EH (cell line): Measurements from ENCODE around the gene RNPEPL1.

Experiments
- DNase-seq: peaks from one replicate; pipeline ENCODE4 v3.0.0-alpha.2; 2015; ENCODE audit warnings: low read depth

RNPEPL1 gene

DNA sequence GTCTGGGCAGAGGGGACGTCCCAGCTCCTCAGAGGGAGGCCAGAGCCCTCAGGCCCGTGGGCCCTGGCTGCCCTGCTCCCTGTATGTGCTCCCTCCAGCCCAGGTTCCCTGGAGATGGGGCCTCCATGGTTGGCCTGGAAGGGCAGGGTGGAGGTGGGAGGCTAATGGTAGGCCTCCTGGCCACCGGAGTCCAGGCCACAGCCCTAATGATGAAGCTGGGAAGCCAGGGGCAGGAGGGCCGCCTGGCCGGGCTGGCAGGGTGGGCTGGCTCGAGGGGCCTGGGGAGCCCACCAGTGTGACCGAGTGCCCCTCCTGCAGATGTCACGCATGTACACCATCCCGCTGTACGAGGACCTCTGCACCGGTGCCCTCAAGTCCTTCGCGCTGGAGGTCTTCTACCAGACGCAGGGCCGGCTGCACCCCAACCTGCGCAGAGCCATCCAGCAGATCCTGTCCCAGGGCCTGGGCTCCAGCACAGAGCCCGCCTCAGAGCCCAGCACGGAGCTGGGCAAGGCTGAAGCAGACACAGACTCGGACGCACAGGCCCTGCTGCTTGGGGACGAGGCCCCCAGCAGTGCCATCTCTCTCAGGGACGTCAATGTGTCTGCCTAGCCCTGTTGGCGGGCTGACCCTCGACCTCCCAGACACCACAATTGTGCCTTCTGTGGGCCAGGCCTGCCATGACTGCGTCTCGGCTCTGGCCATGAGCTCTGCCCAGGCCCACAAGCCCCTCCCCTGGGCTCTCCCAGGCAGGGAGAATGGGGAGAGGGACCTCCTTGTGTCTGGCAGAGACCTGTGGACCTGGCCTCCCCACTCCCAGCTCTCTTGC, 9.2 kb downstream of the RNPEPL1 start:
- DNase-seq, result no peak

GRCh38 chr2:240578110-240578450, 9.8 kb downstream of the RNPEPL1 start:
- DNase-seq, result no peak

DNA sequence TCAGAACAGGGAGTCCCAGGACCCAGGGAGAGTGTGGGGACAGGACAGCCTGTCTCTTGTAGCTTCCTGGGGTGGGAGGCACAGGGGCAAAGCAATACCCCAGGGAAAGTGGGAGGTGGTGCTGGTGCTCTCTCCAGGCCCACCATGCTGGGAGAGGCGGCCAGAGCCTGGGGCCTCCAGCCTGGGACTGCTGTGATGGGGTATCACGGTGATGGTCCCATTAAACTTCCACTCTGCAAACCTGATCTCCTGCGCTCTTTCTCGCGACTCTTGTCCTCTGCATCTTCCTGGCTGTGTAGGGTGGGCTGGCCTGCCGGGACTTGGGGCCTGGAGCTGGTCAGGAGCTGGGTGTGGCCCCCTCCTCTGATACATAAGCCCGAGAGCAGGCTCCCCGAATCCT, 10.2 kb downstream of the RNPEPL1 start:
- DNase-seq, result no peak

- DNase-seq, result no peak
Observed at GRCh38 chr2:240579071-240579762, 10.9 kb downstream of the RNPEPL1 start.

DNA sequence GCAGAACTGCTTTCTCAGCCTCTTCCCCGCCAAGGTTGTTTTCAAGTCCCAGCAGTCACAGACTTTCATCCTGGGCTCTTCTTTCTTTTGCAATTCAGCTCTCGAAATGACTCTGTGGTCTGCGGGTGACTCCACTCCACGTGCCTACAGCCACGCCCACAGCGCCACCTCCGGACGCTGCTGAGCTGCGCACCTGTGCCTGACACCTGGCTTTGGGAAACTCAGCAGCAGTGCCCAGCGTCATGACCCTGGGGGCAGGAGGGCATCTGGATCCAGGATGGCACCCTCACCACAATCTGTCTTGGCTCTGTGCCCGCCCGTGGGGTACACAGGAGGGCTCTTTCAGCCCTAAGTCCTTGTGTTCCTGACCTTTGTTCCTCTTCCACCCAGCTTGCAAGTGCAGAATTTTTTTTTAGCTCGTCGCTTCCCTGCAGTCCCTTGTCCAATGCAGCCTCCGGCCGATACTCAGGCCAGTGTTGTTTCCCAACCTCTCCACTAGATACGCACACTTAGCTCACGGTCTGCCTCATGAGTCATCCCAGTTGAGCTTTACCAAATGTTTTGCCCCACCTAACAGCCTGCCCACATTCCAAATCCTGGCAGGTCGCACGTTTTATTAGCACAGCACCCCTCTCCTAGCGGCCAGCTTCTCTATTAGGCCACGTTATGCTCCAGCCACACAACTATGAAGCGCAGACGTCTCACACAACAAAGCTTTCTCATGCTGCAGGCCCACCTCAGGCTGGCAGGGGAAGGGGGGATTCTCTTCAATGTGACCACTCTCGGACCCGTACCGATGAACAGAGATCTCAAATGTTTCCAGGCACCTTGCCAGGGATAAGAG, 11.7 kb downstream of the RNPEPL1 start:
- DNase-seq, result peak; percentile 91

- peak; percentile 36 for DNase-seq
Observed at GRCh38 chr2:240581811-240582210, 13.5 kb downstream of the RNPEPL1 start.

DNA sequence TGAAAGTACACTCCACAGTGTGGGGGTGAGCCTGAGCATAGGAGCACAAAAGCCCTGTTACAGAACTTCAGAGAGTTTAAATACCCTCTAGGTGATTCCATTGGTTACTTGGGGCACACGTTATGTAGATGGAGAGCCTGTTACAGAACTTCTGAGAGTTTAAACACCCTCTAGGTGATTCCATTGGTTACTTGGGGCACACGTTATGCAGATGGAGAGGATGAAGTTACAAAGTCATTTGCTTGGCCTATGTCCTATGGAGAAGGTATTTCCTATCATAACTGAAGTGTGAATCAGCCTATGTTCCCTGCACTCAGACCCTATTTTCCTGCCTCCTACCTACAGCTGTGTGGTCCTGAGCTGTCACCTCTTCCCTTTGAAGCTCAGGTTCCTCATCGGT, 14.5 kb downstream of the RNPEPL1 start:
- peak; percentile 34 for DNase-seq

DNA sequence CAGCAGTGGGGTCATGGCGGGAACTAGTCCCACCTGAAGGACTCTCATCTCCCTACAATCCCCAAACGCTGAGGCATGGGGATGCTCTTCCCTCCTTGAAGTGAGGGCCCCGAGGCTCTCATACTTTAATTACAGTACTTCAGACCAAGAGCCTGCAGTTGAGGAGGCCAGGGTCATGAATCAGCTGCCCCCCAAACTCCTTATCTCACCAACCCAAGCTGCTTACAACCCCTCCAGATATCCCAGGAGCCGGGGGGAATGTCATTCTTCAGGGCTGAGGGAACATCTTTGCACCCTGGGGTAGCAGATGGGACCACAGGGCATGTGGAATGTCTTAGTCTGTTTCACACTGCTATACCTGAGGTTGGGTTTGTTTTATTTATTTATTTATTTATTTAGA, 15.5 kb downstream of the RNPEPL1 start:
- DNase-seq, result no peak

- DNase-seq, result peak; percentile 57
Observed at GRCh38 chr2:240584486-240585031, 16.3 kb downstream of the RNPEPL1 start.

DNA sequence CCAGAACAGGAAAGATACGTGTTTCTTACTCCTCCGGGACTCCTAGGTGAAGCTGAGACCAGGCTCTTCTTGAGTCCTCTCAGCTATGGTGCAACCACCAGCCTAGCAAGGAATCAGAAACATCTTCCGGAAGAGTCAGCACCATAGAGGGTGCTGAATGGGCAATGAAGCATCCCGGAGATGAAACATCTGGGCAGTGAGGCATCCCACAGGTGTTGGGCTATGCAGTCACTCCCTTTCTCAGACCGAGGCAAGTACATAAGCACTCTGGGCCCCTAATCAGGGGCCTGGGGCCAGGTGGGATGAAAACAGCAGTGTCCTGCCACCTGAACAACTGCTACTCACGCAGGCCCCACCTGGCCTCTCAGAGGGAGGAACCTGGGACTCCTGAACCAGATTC, 16.8 kb downstream of the RNPEPL1 start:
- DNase-seq, result no peak

GRCh38 chr2:240585681-240586197, 17.5 kb downstream of the RNPEPL1 start:
- DNase-seq, result no peak

DNA sequence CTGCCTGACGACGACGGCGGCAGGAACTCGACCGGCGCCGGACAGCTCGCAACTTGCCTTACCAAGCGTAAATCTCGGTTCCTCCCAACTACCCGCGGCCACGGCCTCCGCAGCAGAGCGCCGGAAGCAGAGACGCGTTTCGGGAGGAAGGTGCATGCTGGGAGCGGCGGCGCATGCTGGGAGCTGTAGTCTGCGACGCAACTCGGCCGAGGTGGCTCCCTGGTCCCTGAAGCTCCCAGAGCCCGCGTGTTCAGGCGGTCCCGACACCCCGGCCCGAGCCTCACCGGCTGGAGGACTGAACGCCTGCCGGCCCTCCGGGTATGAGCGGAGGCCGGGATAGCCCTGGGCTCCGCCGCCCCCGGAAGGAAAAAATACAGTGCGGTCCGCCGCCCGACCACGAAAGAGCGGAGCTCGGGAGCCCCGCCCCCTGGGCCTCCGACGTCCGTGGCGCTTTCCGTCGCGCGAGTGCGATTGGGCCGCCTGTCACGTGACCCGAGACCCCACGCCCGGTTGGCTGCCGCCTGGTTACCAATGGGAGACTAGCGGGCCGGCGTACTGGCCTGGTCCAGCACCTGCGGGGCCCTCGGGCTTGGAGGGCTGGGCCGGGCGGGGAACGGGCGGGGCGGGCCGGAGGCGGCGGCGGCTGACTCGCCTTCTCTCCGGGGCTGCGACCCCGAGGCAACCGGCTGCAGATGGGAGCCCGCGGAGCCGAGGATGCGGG, 18.1 kb downstream of the RNPEPL1 start, which contains the start of gene CAPN10:
Gene CAPN10 (plus strand): TSS at position 537 of the 721 bp plus-strand sequence. CDS start 178 bp downstream, at position 715.
- peak; percentile 96 for DNase-seq

GRCh38 chr2:240586919-240587800, 18.9 kb downstream of the RNPEPL1 start:
- peak; percentile 26 for DNase-seq

DNA sequence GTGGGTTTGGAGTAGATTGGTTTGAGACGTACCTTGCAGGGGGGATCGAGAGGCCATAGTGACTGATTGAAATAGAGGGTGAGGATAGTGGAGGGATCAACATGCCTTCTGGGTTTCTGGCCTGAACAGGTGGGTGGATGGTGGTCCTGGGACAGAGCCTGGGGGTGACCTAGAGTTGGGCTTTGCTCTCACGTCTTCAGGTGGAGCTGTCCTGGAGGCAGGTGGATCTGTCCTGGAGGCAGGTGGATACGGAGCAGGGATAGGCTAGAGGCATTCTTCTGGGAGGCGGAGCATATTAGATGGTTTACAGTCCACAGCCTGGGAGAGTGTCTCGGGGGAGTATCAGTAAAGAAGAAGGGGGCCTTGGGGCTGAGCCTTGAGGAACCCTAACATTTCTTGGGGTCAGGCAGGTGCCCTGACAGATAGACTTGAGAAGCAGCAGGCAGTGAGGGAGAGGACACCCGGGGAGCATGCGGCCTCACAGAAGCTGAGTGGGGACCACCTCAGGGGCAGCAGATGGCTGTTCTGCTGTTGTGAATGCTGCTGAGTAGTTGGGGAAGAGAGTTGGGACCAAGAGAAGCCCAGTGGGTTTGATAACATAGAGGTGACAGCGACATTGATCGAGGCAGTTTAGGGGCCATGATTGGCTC, 19.8 kb downstream of the RNPEPL1 start:
- no peak for DNase-seq

GRCh38 chr2:240588669-240589068, 20.4 kb downstream of the RNPEPL1 start:
- no peak for DNase-seq

DNA sequence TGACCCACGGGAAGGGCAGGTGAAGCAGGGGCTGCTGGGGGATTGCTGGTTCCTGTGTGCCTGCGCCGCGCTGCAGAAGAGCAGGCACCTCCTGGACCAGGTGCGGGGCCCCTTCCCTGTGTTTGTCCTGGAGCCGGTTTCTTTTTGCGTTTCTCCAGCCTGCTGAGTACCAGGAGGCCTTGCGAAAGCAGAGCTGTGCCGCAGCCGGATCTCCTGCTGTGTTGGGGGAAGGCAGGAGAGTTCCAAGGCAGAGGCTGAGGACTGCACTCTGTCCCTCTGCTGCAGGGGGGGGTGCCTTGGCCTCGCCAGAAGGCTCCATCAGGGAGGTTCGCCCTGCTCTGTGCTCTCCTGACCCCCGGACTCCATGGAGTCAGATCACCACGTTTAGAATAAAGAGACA, 21.1 kb downstream of the RNPEPL1 start:
- no peak for DNase-seq

DNA sequence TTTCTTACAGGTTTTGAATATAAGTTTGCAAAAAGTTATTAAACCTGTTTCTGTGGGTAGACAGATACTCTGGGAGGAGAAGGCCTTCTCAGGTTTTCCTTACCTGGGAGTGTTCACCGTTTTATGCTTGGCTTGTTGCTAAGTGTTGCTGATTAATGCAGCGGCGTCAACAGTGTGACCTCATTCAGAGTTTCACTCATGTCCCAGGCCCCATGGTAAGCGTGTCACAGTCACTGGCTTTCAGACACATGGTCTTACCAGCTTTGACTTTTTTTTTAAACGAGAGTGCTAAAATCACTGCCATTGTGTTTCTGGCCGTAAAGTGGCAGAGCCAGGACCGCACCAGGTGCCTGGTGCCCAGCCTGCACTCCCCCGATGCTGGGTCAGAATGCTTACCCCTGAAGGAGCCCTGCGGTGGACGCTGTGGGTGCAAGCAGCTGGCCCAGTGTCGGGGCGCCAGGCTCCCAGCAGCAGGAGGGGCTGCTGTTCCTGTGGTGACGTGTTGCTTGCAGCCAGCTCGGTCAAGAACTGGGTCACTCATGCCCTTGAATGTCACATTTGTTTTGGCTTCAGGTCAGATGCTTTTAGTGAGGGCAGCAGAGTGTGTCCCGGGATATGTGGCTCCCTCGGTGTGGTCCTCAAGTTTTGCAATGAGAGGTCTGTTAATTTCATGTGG, 21.7 kb downstream of the RNPEPL1 start:
- DNase-seq, result no peak

GRCh38 chr2:240590681-240591111, 22.4 kb downstream of the RNPEPL1 start:
- no peak for DNase-seq

- DNase-seq, result peak; percentile 39
Observed at GRCh38 chr2:240591226-240591625, 22.9 kb downstream of the RNPEPL1 start.
